HCEC 1CT (cell line): ENCODE data around the gene TRPV2.

ENCODE experiments used
- DNase-seq: peaks from one replicate; pipeline ENCODE4 v3.0.0-alpha.2; 2017

Gene TRPV2

GRCh38 chr17:16406742-16407674, 8.4 kb upstream of the TRPV2 start:
- no peak for DNase-seq

- DNase-seq, result no peak
Observed at GRCh38 chr17:16407911-16408588, 7.3 kb upstream of the TRPV2 start.

GRCh38 chr17:16417399-16417798, 2.0 kb downstream of the TRPV2 start:
- DNase-seq, result no peak

- DNase-seq, result peak; percentile 45
Observed at GRCh38 chr17:16417896-16418684, 2.7 kb downstream of the TRPV2 start.

- no peak for DNase-seq
Observed at GRCh38 chr17:16418685-16419068, 3.3 kb downstream of the TRPV2 start.

GRCh38 chr17:16419074-16419928, 3.9 kb downstream of the TRPV2 start:
- DNase-seq, result peak; percentile 86

GRCh38 chr17:16419929-16420271, 4.5 kb downstream of the TRPV2 start:
- peak; percentile 91 for DNase-seq

GRCh38 chr17:16422416-16422815, 7.0 kb downstream of the TRPV2 start:
- DNase-seq, result no peak

- DNase-seq, result no peak
Observed at GRCh38 chr17:16423226-16423872, 8.0 kb downstream of the TRPV2 start.

GRCh38 chr17:16425202-16425601, 9.8 kb downstream of the TRPV2 start:
- no peak for DNase-seq

GRCh38 chr17:16425698-16426659, 10.6 kb downstream of the TRPV2 start:
- DNase-seq, result no peak

- DNase-seq, result no peak
Observed at GRCh38 chr17:16427020-16427419, 11.6 kb downstream of the TRPV2 start.

GRCh38 chr17:16428098-16428882, 12.9 kb downstream of the TRPV2 start:
- peak; percentile 39 for DNase-seq

- no peak for DNase-seq
Observed at GRCh38 chr17:16429083-16429482, 13.7 kb downstream of the TRPV2 start.

GRCh38 chr17:16430650-16431049, 15.3 kb downstream of the TRPV2 start:
- no peak for DNase-seq

- DNase-seq, result no peak
Observed at GRCh38 chr17:16432017-16432416, 16.6 kb downstream of the TRPV2 start.

- no peak for DNase-seq
Observed at GRCh38 chr17:16433514-16433913, 18.1 kb downstream of the TRPV2 start.

- DNase-seq, result no peak
Observed at GRCh38 chr17:16434662-16435061, 19.3 kb downstream of the TRPV2 start.

GRCh38 chr17:16435925-16436886, 20.8 kb downstream of the TRPV2 start:
- no peak for DNase-seq
